Measurements from ENCODE around the gene SMIM20. TPM values are rescaled to one million over a fixed set of nuclear protein-coding genes. Genes with fewer than 3 reads are reported as not detected.

SMIM20 gene
- total RNA-seq, 2 experiments from 2014 or later: 44.0 to 53.8 TPM

DNA sequence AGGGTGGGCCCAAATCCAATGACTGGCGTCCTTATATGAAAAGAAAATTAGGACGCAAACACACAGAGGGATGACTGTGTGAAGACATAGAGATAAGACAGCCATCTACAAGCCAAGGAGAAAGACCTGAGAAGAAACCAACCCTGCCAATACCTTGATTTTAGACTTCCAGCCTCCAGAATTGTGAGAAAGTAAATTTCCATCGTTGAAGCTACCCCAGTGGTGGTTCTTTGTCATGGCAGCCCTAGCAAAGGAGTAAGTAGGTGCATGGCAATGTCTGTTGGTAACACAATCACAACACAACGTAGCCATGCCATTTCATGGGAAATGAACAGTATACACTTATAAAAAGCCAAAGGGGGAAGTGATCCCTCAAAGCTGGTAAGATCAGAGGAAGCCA is 25.3 kb downstream of the SMIM20 start:
- Histone ChIP-seq H3K4me1 (ENCODE audit: insufficient read depth, low read length, poor library complexity, severe bottlenecking) (no peaks in the 10 kb centered on the region), H3K9me2 (ENCODE audit: insufficient read depth, low read length) (no peaks in the 10 kb centered on the region), H4K20me1 (ENCODE audit: insufficient read depth, low read length) (no peaks in the 10 kb centered on the region), H3K4me2 (ENCODE audit: low read length) (no peak overlapping the region), H2AFZ (ENCODE audit: low read length) (no peak overlapping the region), H3K4me3 (ENCODE audit: low read depth, low read length, poor library complexity, severe bottlenecking) (no peak overlapping the region), H3K9me3 (ENCODE audit: low read length) (no peaks in the 10 kb centered on the region), H3K36me3 (ENCODE audit: insufficient read depth, low read length) (no peaks in the 10 kb centered on the region), H3K79me2 (ENCODE audit: insufficient read depth, low read depth, low read length) (no peaks in the 10 kb centered on the region), H3K27ac (ENCODE audit: low read depth, low read length, poor library complexity, severe bottlenecking) (no peak overlapping the region)
- no peak for DNase-seq (ENCODE audit: low spot score)
- BruUV-seq (replicated peaks): no TSS peak
- ChIA-PET POLR2A (interaction anchor here (0.8 to 1.7 kb wide), 2 partner anchors 11 kb away, joined by 3 to 5 read pairs; no protein-coding TSS in a partner anchor), CTCF (ENCODE audit: unreplicated experiment) (interaction anchor here (0.6 kb wide), 1 partner anchor 25 kb away, joined by 3 read pairs; no protein-coding TSS in a partner anchor)
- TF ChIP-seq, protein P1, sequence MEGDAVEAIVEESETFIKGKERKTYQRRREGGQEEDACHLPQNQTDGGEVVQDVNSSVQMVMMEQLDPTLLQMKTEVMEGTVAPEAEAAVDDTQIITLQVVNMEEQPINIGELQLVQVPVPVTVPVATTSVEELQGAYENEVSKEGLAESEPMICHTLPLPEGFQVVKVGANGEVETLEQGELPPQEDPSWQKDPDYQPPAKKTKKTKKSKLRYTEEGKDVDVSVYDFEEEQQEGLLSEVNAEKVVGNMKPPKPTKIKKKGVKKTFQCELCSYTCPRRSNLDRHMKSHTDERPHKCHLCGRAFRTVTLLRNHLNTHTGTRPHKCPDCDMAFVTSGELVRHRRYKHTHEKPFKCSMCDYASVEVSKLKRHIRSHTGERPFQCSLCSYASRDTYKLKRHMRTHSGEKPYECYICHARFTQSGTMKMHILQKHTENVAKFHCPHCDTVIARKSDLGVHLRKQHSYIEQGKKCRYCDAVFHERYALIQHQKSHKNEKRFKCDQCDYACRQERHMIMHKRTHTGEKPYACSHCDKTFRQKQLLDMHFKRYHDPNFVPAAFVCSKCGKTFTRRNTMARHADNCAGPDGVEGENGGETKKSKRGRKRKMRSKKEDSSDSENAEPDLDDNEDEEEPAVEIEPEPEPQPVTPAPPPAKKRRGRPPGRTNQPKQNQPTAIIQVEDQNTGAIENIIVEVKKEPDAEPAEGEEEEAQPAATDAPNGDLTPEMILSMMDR (conservative IDR thresholded peaks at IDR 0.05; ENCODE audit: low read length): peak; percentile 41
- no peak for TF ChIP-seq EZH2phosphoT487 (IDR thresholded peaks at IDR 0.05; ENCODE audit: borderline replicate concordance, low read depth, low read length)
- intact Hi-C loops (cut with micrococcal nuclease; ENCODE audit: unreplicated experiment): loop anchor here (10.0 kb wide), 1 partner anchor 495 kb away; no protein-coding TSS in a partner anchor

DNA sequence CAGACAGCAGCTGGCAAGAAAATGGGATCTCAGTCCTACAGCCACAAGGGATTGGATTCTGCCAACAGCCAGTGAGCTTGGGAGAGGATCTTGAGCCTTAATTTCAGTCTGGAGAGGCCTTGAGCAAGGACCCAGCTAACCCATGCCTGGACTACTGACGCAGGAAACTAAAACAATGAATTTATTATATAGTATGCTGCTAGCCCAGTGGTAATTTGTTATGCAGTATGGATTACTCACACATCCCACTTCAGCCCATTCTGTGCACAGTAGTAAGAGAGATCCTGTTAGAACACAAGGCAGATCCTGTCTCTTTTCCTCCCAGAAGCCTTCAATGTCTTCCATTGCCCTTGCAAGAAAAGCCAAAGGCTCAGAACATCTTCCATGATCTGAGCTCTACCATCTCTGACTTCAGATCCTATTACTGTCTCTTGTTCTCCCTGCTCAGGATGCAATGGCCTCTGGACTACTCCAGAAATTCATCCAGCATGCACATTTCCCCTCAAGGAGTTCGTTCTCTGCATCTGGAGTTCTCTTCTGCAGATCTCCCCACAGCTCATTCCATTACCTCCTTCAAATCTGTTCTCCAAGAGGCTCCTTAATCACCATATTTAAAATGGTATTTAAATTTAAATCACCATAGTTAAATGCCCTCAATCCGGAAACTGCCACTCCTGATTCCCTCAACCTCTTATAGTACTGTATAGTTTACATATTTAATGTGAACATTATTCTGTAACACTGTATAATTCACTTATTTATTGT is 27.6 kb downstream of the SMIM20 start:
- ChIA-PET CTCF (ENCODE audit: unreplicated experiment) (no interaction called here), POLR2A (interaction anchor here (0.5 to 0.8 kb wide), 2 partner anchors 8 to 20 kb away, joined by 3 to 5 read pairs; no protein-coding TSS in a partner anchor)
- Histone ChIP-seq H3K27ac (ENCODE audit: low read depth, low read length, poor library complexity, severe bottlenecking) (no peak overlapping the region), H3K4me2 (ENCODE audit: low read length) (no peak overlapping the region), H3K79me2 (ENCODE audit: insufficient read depth, low read depth, low read length) (no peaks in the 10 kb centered on the region), H3K9me2 (ENCODE audit: insufficient read depth, low read length) (no peaks in the 10 kb centered on the region), H3K4me1 (ENCODE audit: insufficient read depth, low read length, poor library complexity, severe bottlenecking) (no peaks in the 10 kb centered on the region), H4K20me1 (ENCODE audit: insufficient read depth, low read length) (no peaks in the 10 kb centered on the region), H3K4me3 (ENCODE audit: low read depth, low read length, poor library complexity, severe bottlenecking) (no peak overlapping the region), H3K9me3 (ENCODE audit: low read length) (no peaks in the 10 kb centered on the region), H3K36me3 (ENCODE audit: insufficient read depth, low read length) (no peaks in the 10 kb centered on the region), H2AFZ (ENCODE audit: low read length) (no peak overlapping the region)
- no TSS peak for BruUV-seq (replicated peaks)
- TF ChIP-seq, protein P1 (conservative IDR thresholded peaks at IDR 0.05; ENCODE audit: low read length): no peak
- TF ChIP-seq EZH2phosphoT487 (IDR thresholded peaks at IDR 0.05; ENCODE audit: borderline replicate concordance, low read depth, low read length): no peak
- DNase-seq (ENCODE audit: low spot score): no peak
- intact Hi-C loops (cut with micrococcal nuclease; ENCODE audit: unreplicated experiment): no loop called here

DNA sequence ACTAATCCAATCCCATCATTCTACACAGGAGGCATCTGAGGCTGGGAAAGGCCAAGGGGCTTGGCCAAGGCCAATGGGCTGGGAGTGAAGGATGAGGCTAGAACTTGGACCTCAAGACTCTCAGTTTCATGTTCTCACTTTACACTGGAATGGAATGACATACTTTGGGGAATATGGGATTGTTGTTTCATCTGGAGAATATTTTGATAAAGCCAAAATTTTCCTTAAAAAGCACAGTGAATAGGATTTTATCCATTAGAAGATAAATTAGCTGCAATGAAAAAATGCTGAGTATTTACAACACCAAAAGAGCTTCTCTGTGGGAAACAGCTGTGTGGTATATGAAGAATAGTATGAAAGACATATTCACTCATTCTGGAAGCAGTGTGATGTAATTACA is 29.3 kb downstream of the SMIM20 start:
- H3K79me2 ChIP-seq (ENCODE audit: insufficient read depth, low read depth, low read length): no peaks in the 10 kb centered on the region

More for the DNA sequence above, 29.3 kb downstream of the SMIM20 start:
- H3K9me3 ChIP-seq (ENCODE audit: low read length): no peaks in the 10 kb centered on the region
- H4K20me1 ChIP-seq (ENCODE audit: insufficient read depth, low read length): no peaks in the 10 kb centered on the region
- TF ChIP-seq, protein P1 (conservative IDR thresholded peaks at IDR 0.05; ENCODE audit: low read length): no peak
- TF ChIP-seq EZH2phosphoT487 (IDR thresholded peaks at IDR 0.05; ENCODE audit: borderline replicate concordance, low read depth, low read length): no peak
- DNase-seq (ENCODE audit: low spot score): no peak
- H3K4me2 ChIP-seq (ENCODE audit: low read length): no peak overlapping the region
- ChIA-PET CTCF (ENCODE audit: unreplicated experiment) (no interaction called here), POLR2A (interaction anchor here (0.8 to 0.9 kb wide), 2 partner anchors 12 to 63 kb away, joined by 3 to 6 read pairs; no protein-coding TSS in a partner anchor)
- no peak overlapping the region for H2AFZ ChIP-seq (ENCODE audit: low read length)
- no peaks in the 10 kb centered on the region for H3K4me1 ChIP-seq (ENCODE audit: insufficient read depth, low read length, poor library complexity, severe bottlenecking)
- no peak overlapping the region for H3K27ac ChIP-seq (ENCODE audit: low read depth, low read length, poor library complexity, severe bottlenecking)
- H3K4me3 ChIP-seq (ENCODE audit: low read depth, low read length, poor library complexity, severe bottlenecking): no peak overlapping the region
- no peaks in the 10 kb centered on the region for H3K9me2 ChIP-seq (ENCODE audit: insufficient read depth, low read length)
- intact Hi-C loops (cut with micrococcal nuclease; ENCODE audit: unreplicated experiment): no loop called here
- no peaks in the 10 kb centered on the region for H3K36me3 ChIP-seq (ENCODE audit: insufficient read depth, low read length)
- BruUV-seq (replicated peaks): no TSS peak
